ENCODE results near the gene ENTREP3. TPM values are rescaled to one million over a fixed set of nuclear protein-coding genes. Genes with fewer than 3 reads are reported as not detected.

Gene ENTREP3, protein sequence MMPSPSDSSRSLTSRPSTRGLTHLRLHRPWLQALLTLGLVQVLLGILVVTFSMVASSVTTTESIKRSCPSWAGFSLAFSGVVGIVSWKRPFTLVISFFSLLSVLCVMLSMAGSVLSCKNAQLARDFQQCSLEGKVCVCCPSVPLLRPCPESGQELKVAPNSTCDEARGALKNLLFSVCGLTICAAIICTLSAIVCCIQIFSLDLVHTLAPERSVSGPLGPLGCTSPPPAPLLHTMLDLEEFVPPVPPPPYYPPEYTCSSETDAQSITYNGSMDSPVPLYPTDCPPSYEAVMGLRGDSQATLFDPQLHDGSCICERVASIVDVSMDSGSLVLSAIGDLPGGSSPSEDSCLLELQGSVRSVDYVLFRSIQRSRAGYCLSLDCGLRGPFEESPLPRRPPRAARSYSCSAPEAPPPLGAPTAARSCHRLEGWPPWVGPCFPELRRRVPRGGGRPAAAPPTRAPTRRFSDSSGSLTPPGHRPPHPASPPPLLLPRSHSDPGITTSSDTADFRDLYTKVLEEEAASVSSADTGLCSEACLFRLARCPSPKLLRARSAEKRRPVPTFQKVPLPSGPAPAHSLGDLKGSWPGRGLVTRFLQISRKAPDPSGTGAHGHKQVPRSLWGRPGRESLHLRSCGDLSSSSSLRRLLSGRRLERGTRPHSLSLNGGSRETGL
- 58.4 and 59.0 TPM in 2 replicates for total RNA-seq
- long read RNA-seq, partial matches to known transcripts = 0 of 1 reads
- long read RNA-seq, other reads (novel, unspliced or antisense) = 1 of 1 reads

DNA sequence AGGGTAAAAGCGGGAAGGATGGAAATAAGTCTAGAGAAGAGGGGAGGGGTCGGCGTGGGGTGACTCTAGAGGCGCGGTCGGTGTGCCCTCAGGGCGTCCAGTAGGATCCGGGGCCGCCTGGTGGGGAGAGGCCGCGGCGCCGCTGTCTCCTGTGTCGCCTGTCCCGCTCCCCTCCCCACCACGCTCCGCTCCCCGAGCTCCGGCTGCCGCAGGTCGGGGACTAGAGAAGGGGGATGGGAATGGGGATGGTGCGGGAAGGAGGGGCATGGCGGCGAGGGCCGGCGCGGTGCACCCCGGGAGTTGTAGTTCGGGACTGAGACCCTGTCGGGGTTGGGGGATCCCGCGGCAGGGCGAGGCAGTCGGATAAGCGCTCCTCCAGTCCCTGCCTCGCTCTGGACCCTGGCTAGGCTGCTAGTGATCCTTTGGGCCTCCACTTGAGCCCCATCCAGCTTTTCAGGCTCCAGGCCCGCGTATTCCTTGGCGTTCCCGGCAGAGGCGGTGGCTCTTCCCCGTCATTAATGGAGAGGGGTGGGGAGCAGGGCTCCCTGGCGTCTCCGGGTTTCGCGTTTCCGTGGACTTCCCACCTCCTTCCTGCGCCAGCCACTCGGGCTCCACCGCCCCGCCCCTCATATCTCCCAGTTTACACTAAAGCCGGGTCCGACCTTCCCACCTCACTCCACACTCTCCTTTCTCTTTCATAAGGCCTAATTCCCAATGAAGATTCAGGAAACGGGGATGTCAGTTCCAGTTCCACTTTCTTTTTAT, at the start of gene ENTREP3:
ENTREP3 (minus strand) TSS at position 241 of the 765 bp plus-strand sequence. CDS start 606 bp downstream, outside the sequence.
- Mint-ChIP-seq H3K27me3 (no peaks in the 10 kb centered on the region), H3K4me3 (ENCODE audit: low read depth) (peak within 1 kb of the TSS; percentile 81), H3K9me3 (ENCODE audit: low read depth) (no peaks in the 10 kb centered on the region), H3K4me1 (ENCODE audit: low read depth) (peaks cover 21% of the 10 kb centered on the region), H3K27ac (peak within 1 kb of the TSS; percentile 86), H3K36me3 (ENCODE audit: insufficient read depth) (peaks cover 12% of the 10 kb centered on the region)
- DNase-seq (ENCODE audit: low spot score, unreplicated experiment) = peak; percentile 84
- TF ChIP-seq CTCF (IDR thresholded peaks at IDR 0.05; ENCODE audit: unreplicated experiment) = peak; percentile 43

DNA sequence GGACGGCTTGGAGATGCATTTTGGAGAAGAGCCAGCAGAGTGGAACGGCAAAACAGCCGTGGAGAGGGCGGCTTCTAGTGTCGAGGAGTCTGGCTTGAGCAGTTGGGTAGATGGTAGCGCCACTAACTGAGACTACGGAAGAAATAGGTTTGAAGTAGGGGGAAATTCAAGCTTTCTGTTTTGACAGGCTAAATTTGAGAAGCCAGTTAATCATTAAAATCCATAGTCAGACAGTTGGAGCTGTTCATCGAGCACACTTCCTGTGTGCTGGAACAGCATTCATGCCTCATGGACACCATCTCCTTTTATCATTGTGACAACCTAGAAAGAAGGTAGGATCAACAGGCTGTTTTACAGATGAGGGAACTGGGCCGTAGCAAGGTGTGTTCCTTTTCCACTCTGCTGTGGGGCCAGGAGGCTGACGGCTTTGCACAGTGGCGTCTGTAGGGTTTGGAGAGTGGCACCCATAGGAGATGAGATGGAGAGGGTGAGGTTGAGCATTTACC, 49.3 kb upstream of the ENTREP3 start:
- DNase-seq (ENCODE audit: low spot score, unreplicated experiment) = no peak
- H3K36me3 Mint-ChIP-seq (ENCODE audit: insufficient read depth) = no peaks in the 10 kb centered on the region
- H3K4me1 Mint-ChIP-seq (ENCODE audit: low read depth) = peaks cover 7% of the 10 kb centered on the region
- H3K9me3 Mint-ChIP-seq (ENCODE audit: low read depth) = no peaks in the 10 kb centered on the region
- no peak overlapping the region for H3K27ac Mint-ChIP-seq
- no peak for TF ChIP-seq CTCF (IDR thresholded peaks at IDR 0.05; ENCODE audit: unreplicated experiment)
- no peak overlapping the region for H3K4me3 Mint-ChIP-seq (ENCODE audit: low read depth)
- H3K27me3 Mint-ChIP-seq = no peaks in the 10 kb centered on the region

DNA sequence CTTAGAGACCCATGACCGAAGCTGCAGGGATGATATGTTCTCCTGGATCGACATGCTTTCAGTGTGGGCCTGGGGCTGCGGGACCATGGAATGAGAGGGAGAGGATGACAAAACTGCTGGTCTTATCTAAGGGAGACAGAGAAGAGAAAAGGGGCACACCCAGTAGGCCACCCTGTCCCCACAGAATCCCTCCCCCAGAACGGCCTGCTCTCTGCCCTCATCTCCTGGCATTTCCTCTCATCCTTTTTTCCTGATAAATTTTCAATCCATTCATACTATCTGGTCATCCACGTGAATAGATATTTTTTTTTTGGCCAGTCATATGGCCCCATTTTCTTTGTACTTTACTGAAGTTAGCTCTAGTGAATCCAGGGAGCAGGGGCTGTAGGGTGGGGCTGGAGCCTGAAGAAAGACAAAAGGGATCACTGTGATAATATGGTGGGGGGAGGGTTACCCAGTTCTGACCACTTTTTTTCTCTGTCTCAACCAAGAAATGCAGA, 46.1 kb upstream of the ENTREP3 start, which contains the start of gene PKLR:
PKLR (minus strand) TSS at position 97 of the 500 bp plus-strand sequence; CDS start at position 54, 43 bp downstream.
- no peak for TF ChIP-seq CTCF (IDR thresholded peaks at IDR 0.05; ENCODE audit: unreplicated experiment)
- no peaks in the 10 kb centered on the region for H3K36me3 Mint-ChIP-seq (ENCODE audit: insufficient read depth)
- no peak within 1 kb of the TSS for H3K4me3 Mint-ChIP-seq (ENCODE audit: low read depth)
- no peak for DNase-seq (ENCODE audit: low spot score, unreplicated experiment)
- H3K27me3 Mint-ChIP-seq = peaks cover 12% of the 10 kb centered on the region
- no peak within 1 kb of the TSS for H3K27ac Mint-ChIP-seq
- no peaks in the 10 kb centered on the region for H3K9me3 Mint-ChIP-seq (ENCODE audit: low read depth)
- H3K4me1 Mint-ChIP-seq (ENCODE audit: low read depth) = no peaks in the 10 kb centered on the region

DNA sequence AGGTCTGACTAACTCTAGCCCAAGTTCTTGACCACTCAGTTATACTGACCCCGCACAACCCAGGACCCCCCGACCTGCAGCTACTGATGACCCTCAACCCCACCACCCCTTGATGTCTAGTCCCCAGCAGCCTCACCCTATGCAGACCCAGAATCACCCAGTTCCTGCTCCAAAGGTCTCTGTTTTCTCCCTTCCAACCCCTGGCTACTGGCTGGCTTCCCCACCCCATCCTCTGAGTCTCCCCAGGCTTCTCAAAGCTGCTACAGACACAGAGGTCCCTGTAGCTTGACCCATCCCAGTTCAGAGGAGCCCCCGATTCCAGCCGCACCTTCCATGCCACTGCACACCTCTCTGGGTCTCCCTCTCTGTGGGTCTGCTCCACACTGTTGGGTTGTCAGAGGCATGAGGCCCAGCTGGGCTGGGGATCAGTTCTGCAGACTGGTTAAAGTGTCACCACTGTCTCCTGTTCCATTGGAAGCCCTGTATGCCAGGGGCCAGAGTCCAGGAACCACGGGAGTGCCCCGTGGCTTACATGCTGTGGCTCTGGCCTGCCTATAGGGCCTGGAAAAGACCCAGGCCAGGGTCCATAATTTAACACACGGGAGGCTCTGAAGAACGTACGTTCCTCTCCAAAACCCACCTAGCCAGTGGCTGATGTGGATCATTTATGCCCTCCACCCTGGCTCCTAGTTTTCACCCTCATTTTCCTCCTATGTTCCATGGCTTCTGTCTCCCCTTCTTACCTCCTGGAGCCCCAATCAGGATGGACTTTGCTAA, 45.5 kb upstream of the ENTREP3 start:
- no peak overlapping the region for H3K27ac Mint-ChIP-seq

More for the DNA sequence above, 45.5 kb upstream of the ENTREP3 start:
- H3K36me3 Mint-ChIP-seq (ENCODE audit: insufficient read depth) = no peaks in the 10 kb centered on the region
- no peak for TF ChIP-seq CTCF (IDR thresholded peaks at IDR 0.05; ENCODE audit: unreplicated experiment)
- H3K4me3 Mint-ChIP-seq (ENCODE audit: low read depth) = no peak overlapping the region
- no peaks in the 10 kb centered on the region for H3K4me1 Mint-ChIP-seq (ENCODE audit: low read depth)
- peaks cover 16% of the 10 kb centered on the region for H3K27me3 Mint-ChIP-seq
- H3K9me3 Mint-ChIP-seq (ENCODE audit: low read depth) = no peaks in the 10 kb centered on the region
- no peak for DNase-seq (ENCODE audit: low spot score, unreplicated experiment)
